DMS 273 (cell line): ENCODE measurements around the gene LIG1.
A peak's percentile ranks its signal among the peaks of the same experiment; 100 is the strongest.

Experiments used
- DNase-seq: peaks from one replicate; lab custom pipeline; 2025; ENCODE audit not compliant: unreplicated experiment; lab: John Stamatoyannopoulos, UW

The LIG1 gene

GRCh38 chr19:48182434-48182833 lies 12.3 kb upstream of the LIG1 start:
- no peak for DNase-seq

GRCh38 chr19:48181505-48181904 lies 11.4 kb upstream of the LIG1 start:
- DNase-seq, result no peak

GRCh38 chr19:48176226-48176625 lies 6.1 kb upstream of the LIG1 start:
- DNase-seq, result no peak

- no peak for DNase-seq
Observed at GRCh38 chr19:48175578-48175977, 5.4 kb upstream of the LIG1 start.

- DNase-seq, result no peak
Observed at GRCh38 chr19:48174445-48175030, 4.4 kb upstream of the LIG1 start.

GRCh38 chr19:48171710-48172109 lies 1.6 kb upstream of the LIG1 start:
- DNase-seq, result no peak

- no peak for DNase-seq
Observed at GRCh38 chr19:48170817-48171347, 738 bp upstream of the LIG1 start.

GRCh38 chr19:48169578-48169938 lies 586 bp downstream of the LIG1 start:
- peak; percentile 79 for DNase-seq

- DNase-seq, result no peak
Observed at GRCh38 chr19:48168689-48169088, 1.5 kb downstream of the LIG1 start.

GRCh38 chr19:48158210-48158790 lies 11.8 kb downstream of the LIG1 start:
- no peak for DNase-seq

- DNase-seq, result no peak
Observed at GRCh38 chr19:48154003-48154402, 16.1 kb downstream of the LIG1 start.

GRCh38 chr19:48152551-48152950 lies 17.6 kb downstream of the LIG1 start:
- DNase-seq, result peak; percentile 69

GRCh38 chr19:48149430-48149829 lies 20.7 kb downstream of the LIG1 start:
- no peak for DNase-seq

GRCh38 chr19:48148576-48148975 lies 21.6 kb downstream of the LIG1 start:
- no peak for DNase-seq

- no peak for DNase-seq
Observed at GRCh38 chr19:48147597-48148175, 22.5 kb downstream of the LIG1 start.

GRCh38 chr19:48139053-48139452 lies 31.1 kb downstream of the LIG1 start:
- DNase-seq, result no peak

GRCh38 chr19:48137411-48137810 lies 32.7 kb downstream of the LIG1 start:
- no peak for DNase-seq

GRCh38 chr19:48136547-48136946 lies 33.6 kb downstream of the LIG1 start:
- DNase-seq, result no peak

- DNase-seq, result peak; percentile 30
Observed at GRCh38 chr19:48135411-48135810, 34.7 kb downstream of the LIG1 start.

GRCh38 chr19:48133094-48133493 lies 37.0 kb downstream of the LIG1 start:
- no peak for DNase-seq

GRCh38 chr19:48127561-48127960 lies 42.6 kb downstream of the LIG1 start:
- DNase-seq, result no peak

GRCh38 chr19:48123907-48124651 lies 46.1 kb downstream of the LIG1 start:
- DNase-seq, result no peak
